GM13977 (cell line): ENCODE results near the gene SNAP91.

ENCODE experiments used
- DNase-seq: peaks from one replicate; pipeline ENCODE4 v3.0.0; 2012; ENCODE audit warnings: low spot score
- in situ Hi-C: fragments of 300-500 bp; cut with MboI; formaldehyde crosslinking; loops from one replicate; pipeline ENCODE4 v1.12.0; 2022; ENCODE audit warnings: low sequenced_read_pairs, low pct_unique_long_range_greater_than_20kb, mixed read lengths, inconsistent platforms; ENCODE audit not compliant: unreplicated experiment
- TF ChIP-seq, protein P1 (sequence below): IDR thresholded peaks from 2 replicates; pipeline ENCODE4 v1.5.1; 2012; ENCODE audit warnings: mild to moderate bottlenecking, control low read depth; ENCODE audit not compliant: insufficient read depth; ENCODE audit errors: extremely low read depth, missing control alignments

SNAP91 gene

DNA sequence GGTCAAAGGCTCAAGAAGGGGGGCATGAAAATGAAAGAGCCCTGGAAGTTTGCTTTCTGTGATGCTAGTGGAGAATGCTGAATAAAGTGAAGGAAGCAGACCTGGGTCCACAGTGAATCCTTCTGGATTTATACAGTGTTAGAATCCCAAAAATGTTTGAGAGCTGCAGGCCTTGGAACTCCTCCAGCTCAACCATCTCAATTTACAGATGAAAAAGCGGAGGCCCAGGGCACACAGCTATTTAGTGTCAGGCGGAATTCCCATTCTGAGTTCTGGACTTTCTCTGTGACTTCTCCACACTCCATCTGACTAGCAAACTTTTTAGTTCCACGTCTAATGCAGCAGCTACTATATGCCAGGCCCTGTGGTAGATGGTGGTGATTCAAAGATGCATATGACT, 198.1 kb downstream of the SNAP91 start:
- DNase-seq = no peak
- TF ChIP-seq, protein P1, sequence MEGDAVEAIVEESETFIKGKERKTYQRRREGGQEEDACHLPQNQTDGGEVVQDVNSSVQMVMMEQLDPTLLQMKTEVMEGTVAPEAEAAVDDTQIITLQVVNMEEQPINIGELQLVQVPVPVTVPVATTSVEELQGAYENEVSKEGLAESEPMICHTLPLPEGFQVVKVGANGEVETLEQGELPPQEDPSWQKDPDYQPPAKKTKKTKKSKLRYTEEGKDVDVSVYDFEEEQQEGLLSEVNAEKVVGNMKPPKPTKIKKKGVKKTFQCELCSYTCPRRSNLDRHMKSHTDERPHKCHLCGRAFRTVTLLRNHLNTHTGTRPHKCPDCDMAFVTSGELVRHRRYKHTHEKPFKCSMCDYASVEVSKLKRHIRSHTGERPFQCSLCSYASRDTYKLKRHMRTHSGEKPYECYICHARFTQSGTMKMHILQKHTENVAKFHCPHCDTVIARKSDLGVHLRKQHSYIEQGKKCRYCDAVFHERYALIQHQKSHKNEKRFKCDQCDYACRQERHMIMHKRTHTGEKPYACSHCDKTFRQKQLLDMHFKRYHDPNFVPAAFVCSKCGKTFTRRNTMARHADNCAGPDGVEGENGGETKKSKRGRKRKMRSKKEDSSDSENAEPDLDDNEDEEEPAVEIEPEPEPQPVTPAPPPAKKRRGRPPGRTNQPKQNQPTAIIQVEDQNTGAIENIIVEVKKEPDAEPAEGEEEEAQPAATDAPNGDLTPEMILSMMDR = no peak
- in situ Hi-C loops = loop anchor here (10.0 to 25.0 kb wide), 4 partner anchors 98 to 1248 kb away; partner anchors contain the start of genes DOP1A and UBE3D

DNA sequence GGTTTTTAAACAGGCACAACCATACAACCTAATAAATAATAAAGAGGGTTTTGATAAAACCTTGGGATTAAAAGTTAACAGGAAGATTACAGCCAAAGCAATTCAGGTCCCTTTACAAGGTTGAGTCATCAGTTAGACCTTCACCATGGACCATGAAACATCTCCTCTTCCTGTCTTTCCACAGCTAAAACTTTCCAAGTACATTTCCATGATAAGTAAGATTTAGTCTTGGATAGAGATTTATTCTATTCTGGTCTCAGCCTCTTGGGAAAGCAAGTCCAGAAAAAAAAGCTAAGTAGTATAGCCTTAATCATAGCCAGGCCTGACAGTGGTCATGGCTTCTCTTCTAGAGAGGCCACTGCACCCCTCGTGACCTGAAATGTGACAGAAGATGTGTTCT, 199.5 kb downstream of the SNAP91 start:
- no peak for DNase-seq
- in situ Hi-C loops = loop anchor here (25.0 kb wide), 3 partner anchors 97 to 1247 kb away; partner anchors contain the start of genes DOP1A and UBE3D

DNA sequence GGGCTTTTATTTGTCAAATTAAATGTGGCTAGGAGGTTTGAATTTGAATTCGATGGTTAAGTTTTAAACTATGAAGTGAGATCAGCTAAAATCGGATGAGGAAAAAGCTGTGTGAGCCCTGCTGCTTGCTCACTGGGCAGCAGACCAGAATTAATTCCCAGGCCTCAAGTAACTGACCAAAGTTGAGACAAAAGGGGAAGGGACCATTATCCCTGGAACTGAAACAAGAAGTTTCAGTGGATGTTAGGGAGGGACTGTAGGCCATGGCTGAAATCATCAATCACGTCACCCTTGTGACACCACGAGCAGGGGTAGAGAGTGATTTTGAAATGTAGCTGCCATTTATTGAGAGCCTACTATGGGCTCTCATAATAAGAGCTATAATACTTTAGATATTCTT, 203.5 kb downstream of the SNAP91 start:
- no peak for DNase-seq
- in situ Hi-C loops = loop anchor here (25.0 kb wide), 3 partner anchors 93 to 1243 kb away; partner anchors contain the start of genes DOP1A and UBE3D
- TF ChIP-seq, protein P1 = no peak

More for the DNA sequence above, 199.5 kb downstream of the SNAP91 start:
- TF ChIP-seq, protein P1 = no peak
